Measurements from ENCODE around the gene LPAR4.

The LPAR4 gene

GRCh38 chrX:78747489-78747888, at the start of gene LPAR4:
Gene LPAR4 (plus strand): TSS chrX:78747720. CDS start chrX:78754870, 7,150 bp downstream.
- no peak within 1 kb of the TSS for H3K4me3 ChIP-seq (ENCODE audit: low read depth, low read length)
- TF ChIP-seq CTCF (IDR thresholded peaks at IDR 0.05; ENCODE audit: borderline replicate concordance, insufficient read depth, low read depth, low read length): no peak

GRCh38 chrX:78706071-78706470, 41.4 kb upstream of the LPAR4 start:
- no peak overlapping the region for H3K4me3 ChIP-seq (ENCODE audit: low read depth, low read length)
- no peak for TF ChIP-seq CTCF (IDR thresholded peaks at IDR 0.05; ENCODE audit: borderline replicate concordance, insufficient read depth, low read depth, low read length)

GRCh38 chrX:78708262-78708661, 39.3 kb upstream of the LPAR4 start:
- peak; percentile 38; the same call in 1 of the 2 replicates for TF ChIP-seq CTCF (IDR thresholded peaks at IDR 0.05; ENCODE audit: borderline replicate concordance, insufficient read depth, low read depth, low read length)
- no peak overlapping the region for H3K4me3 ChIP-seq (ENCODE audit: low read depth, low read length)

- no peak for TF ChIP-seq CTCF (IDR thresholded peaks at IDR 0.05; ENCODE audit: borderline replicate concordance, insufficient read depth, low read depth, low read length)
These were observed 38.7 kb upstream of the LPAR4 start for GRCh38 chrX:78708816-78709215.

GRCh38 chrX:78710171-78710570, 37.3 kb upstream of the LPAR4 start:
- H3K4me3 ChIP-seq (ENCODE audit: low read depth, low read length): no peak overlapping the region
- no peak for TF ChIP-seq CTCF (IDR thresholded peaks at IDR 0.05; ENCODE audit: borderline replicate concordance, insufficient read depth, low read depth, low read length)

More at GRCh38 chrX:78708816-78709215, 38.7 kb upstream of the LPAR4 start:
- H3K4me3 ChIP-seq (ENCODE audit: low read depth, low read length): no peak overlapping the region

GRCh38 chrX:78712336-78712735, 35.2 kb upstream of the LPAR4 start:
- no peak for TF ChIP-seq CTCF (IDR thresholded peaks at IDR 0.05; ENCODE audit: borderline replicate concordance, insufficient read depth, low read depth, low read length)
- H3K4me3 ChIP-seq (ENCODE audit: low read depth, low read length): no peak overlapping the region

- no peak overlapping the region for H3K4me3 ChIP-seq (ENCODE audit: low read depth, low read length)
- TF ChIP-seq CTCF (IDR thresholded peaks at IDR 0.05; ENCODE audit: borderline replicate concordance, insufficient read depth, low read depth, low read length): no peak
These were observed 22.2 kb upstream of the LPAR4 start for GRCh38 chrX:78725287-78725686.

Data from GM12875 (cell line).